Measurements from ENCODE around the gene NADK2.

- TF ChIP-seq, protein P1, sequence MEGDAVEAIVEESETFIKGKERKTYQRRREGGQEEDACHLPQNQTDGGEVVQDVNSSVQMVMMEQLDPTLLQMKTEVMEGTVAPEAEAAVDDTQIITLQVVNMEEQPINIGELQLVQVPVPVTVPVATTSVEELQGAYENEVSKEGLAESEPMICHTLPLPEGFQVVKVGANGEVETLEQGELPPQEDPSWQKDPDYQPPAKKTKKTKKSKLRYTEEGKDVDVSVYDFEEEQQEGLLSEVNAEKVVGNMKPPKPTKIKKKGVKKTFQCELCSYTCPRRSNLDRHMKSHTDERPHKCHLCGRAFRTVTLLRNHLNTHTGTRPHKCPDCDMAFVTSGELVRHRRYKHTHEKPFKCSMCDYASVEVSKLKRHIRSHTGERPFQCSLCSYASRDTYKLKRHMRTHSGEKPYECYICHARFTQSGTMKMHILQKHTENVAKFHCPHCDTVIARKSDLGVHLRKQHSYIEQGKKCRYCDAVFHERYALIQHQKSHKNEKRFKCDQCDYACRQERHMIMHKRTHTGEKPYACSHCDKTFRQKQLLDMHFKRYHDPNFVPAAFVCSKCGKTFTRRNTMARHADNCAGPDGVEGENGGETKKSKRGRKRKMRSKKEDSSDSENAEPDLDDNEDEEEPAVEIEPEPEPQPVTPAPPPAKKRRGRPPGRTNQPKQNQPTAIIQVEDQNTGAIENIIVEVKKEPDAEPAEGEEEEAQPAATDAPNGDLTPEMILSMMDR (IDR thresholded peaks at IDR 0.05; ENCODE audit: low read depth, low read length, poor library complexity, severe bottlenecking) = no peak
- no peak for TF ChIP-seq EZH2phosphoT487 (IDR thresholded peaks at IDR 0.05; ENCODE audit: borderline replicate concordance, low read length)
These were observed 4.9 kb downstream of the NADK2 start for GRCh38 chr5:36236801-36237200.
